Nephron (organoid): ENCODE results near the gene AP1S1.
"Not testable (repeated sequence)": the region's sequence is repeated elsewhere in the genome, so short reads cannot be mapped to it uniquely, and the experiment has no call there.

ENCODE experiments used
- H3K27ac Mint-ChIP-seq, 3 experiments: 2 replicates each; pipeline ENCODE4 v1.8.0; 2020; ENCODE audit warnings: mixed read lengths in 3 of 3, mild to moderate bottlenecking in 2 of 3, moderate library complexity in 1 of 3
- H3K27me3 Mint-ChIP-seq: 2 replicates; pipeline ENCODE4 v1.8.0; 2021; ENCODE audit warnings: low read depth, mild to moderate bottlenecking, moderate library complexity, mixed read lengths
- H3K36me3 Mint-ChIP-seq: 2 replicates; pipeline ENCODE4 v1.8.0; 2020; ENCODE audit warnings: low read depth, mixed read lengths
- H3K4me1 Mint-ChIP-seq: 2 replicates; pipeline ENCODE4 v1.8.0; 2020; ENCODE audit warnings: mixed read lengths
- H3K4me3 Mint-ChIP-seq, 3 experiments: 2 replicates each; pipeline ENCODE4 v1.8.0; 2020; ENCODE audit warnings: mild to moderate bottlenecking in 3 of 3, mixed read lengths in 3 of 3, moderate library complexity in 2 of 3
- H3K9me3 Mint-ChIP-seq: 2 replicates; pipeline ENCODE4 v1.8.0; 2020; ENCODE audit warnings: mixed read lengths
- CTCF ChIP-seq, 3 experiments: fragments of 200-600 bp; sonication (generic); IDR thresholded peaks; one replicate each; pipeline ENCODE4 v1.5.0; 2021; ENCODE audit warnings: antibody characterized with exemption in 3 of 3; ENCODE audit not compliant: unreplicated experiment in 3 of 3

Gene AP1S1

GRCh38 chr7:101153969-101154692 is at the start of gene AP1S1:
AP1S1 (plus strand) TSS chr7:101154476; CDS start chr7:101154515, 39 bp downstream.
- peak within 1 kb of the TSS; percentile 81 to 90 (median 90) for H3K4me3 Mint-ChIP-seq
- TF ChIP-seq CTCF (IDR thresholded peaks at IDR 0.05; ENCODE audit: unreplicated experiment in 3 of 3): no peak
- no peaks in the 10 kb centered on the region for H3K9me3 Mint-ChIP-seq
- peak within 1 kb of the TSS; percentile 36 to 79 (median 62) for H3K27ac Mint-ChIP-seq
- peaks cover 4% of the 10 kb centered on the region for H3K4me1 Mint-ChIP-seq
- H3K27me3 Mint-ChIP-seq: peaks cover 15% of the 10 kb centered on the region
- H3K36me3 Mint-ChIP-seq: peaks cover 4% of the 10 kb centered on the region

GRCh38 chr7:101104799-101105198 is 49.5 kb upstream of the AP1S1 start:
- no peak overlapping the region for H3K27ac Mint-ChIP-seq
- H3K4me3 Mint-ChIP-seq: no peak overlapping the region
- H3K27me3 Mint-ChIP-seq: peaks cover 9% of the 10 kb centered on the region
- TF ChIP-seq CTCF (IDR thresholded peaks at IDR 0.05; ENCODE audit: unreplicated experiment in 3 of 3): no peak
- H3K9me3 Mint-ChIP-seq: no peaks in the 10 kb centered on the region
- no peaks in the 10 kb centered on the region for H3K36me3 Mint-ChIP-seq
- H3K4me1 Mint-ChIP-seq: peaks cover 15% of the 10 kb centered on the region

- H3K27ac Mint-ChIP-seq, H3K9me3 Mint-ChIP-seq, H3K36me3 Mint-ChIP-seq, H3K4me3 Mint-ChIP-seq, H3K27me3 Mint-ChIP-seq: not testable (repeated sequence)
- peaks cover 10% of the 10 kb centered on the region for H3K4me1 Mint-ChIP-seq
These were observed 49.0 kb upstream of the AP1S1 start for GRCh38 chr7:101105248-101105647.

GRCh38 chr7:101106386-101106785 is 47.9 kb upstream of the AP1S1 start:
- H3K27ac Mint-ChIP-seq: no peak overlapping the region
- no peak for TF ChIP-seq CTCF (IDR thresholded peaks at IDR 0.05; ENCODE audit: unreplicated experiment in 3 of 3)
- H3K4me3 Mint-ChIP-seq: no peak overlapping the region
- no peaks in the 10 kb centered on the region for H3K36me3 Mint-ChIP-seq
- peaks cover 5% of the 10 kb centered on the region for H3K27me3 Mint-ChIP-seq
- peaks cover 5% of the 10 kb centered on the region for H3K4me1 Mint-ChIP-seq
- no peaks in the 10 kb centered on the region for H3K9me3 Mint-ChIP-seq

GRCh38 chr7:101108330-101108857 is 45.9 kb upstream of the AP1S1 start:
- no peaks in the 10 kb centered on the region for H3K9me3 Mint-ChIP-seq
- H3K27ac Mint-ChIP-seq: no peak overlapping the region
- no peaks in the 10 kb centered on the region for H3K36me3 Mint-ChIP-seq
- no peak for TF ChIP-seq CTCF (IDR thresholded peaks at IDR 0.05; ENCODE audit: unreplicated experiment in 3 of 3)
- H3K4me1 Mint-ChIP-seq: peaks cover 10% of the 10 kb centered on the region
- no peak overlapping the region for H3K4me3 Mint-ChIP-seq
- peaks cover 4% of the 10 kb centered on the region for H3K27me3 Mint-ChIP-seq

GRCh38 chr7:101108961-101109360 is 45.3 kb upstream of the AP1S1 start:
- no peaks in the 10 kb centered on the region for H3K9me3 Mint-ChIP-seq
- H3K36me3 Mint-ChIP-seq: no peaks in the 10 kb centered on the region
- H3K4me1 Mint-ChIP-seq: peaks cover 10% of the 10 kb centered on the region
- H3K27ac Mint-ChIP-seq: no peak overlapping the region
- H3K4me3 Mint-ChIP-seq: no peak overlapping the region
- TF ChIP-seq CTCF (IDR thresholded peaks at IDR 0.05; ENCODE audit: unreplicated experiment in 3 of 3): no peak
- peaks cover 4% of the 10 kb centered on the region for H3K27me3 Mint-ChIP-seq
